ENCODE results near the gene HIVEP2.

DNA sequence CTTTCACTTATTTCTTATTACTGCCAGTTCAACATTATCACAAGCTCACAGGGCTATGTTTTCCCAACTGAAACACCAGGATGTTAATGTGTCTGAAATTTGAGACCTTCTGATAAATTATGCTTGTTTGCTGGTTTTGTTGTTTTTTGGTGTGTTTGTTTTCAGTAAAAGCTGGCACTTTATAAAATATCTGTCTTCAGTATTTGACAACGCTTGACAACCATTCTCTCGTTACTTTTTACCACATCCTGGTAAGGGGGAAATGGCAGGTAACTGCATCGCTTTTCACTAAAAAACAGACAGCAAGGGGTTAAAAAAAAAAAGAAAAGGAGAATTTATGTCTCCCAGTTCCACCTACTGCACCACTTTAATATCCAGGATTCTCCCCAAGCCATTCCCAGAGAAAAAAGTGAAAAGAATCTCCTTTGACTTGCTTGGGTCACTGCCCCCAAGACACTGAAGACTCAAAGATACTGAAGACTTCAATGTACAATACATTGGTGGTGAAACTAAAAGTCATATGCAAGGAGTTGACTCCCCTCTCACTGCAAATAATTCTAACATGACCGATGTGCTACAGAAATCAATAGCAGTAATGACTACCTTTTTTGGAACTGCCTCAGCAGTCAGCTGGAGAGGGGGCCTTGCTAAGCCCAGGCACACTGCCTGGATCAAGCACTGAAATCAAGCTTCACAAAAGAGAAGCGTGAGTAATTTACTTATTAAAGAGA is 88.9 kb downstream of the HIVEP2 start:
- TF ChIP-seq EZH2phosphoT487 (IDR thresholded peaks at IDR 0.05; ENCODE audit: borderline replicate concordance, low read length) (no peak), EZH2 (IDR thresholded peaks at IDR 0.05; ENCODE audit: low read length, unreplicated experiment) (no peak)
- TF ChIP-seq, protein P1, sequence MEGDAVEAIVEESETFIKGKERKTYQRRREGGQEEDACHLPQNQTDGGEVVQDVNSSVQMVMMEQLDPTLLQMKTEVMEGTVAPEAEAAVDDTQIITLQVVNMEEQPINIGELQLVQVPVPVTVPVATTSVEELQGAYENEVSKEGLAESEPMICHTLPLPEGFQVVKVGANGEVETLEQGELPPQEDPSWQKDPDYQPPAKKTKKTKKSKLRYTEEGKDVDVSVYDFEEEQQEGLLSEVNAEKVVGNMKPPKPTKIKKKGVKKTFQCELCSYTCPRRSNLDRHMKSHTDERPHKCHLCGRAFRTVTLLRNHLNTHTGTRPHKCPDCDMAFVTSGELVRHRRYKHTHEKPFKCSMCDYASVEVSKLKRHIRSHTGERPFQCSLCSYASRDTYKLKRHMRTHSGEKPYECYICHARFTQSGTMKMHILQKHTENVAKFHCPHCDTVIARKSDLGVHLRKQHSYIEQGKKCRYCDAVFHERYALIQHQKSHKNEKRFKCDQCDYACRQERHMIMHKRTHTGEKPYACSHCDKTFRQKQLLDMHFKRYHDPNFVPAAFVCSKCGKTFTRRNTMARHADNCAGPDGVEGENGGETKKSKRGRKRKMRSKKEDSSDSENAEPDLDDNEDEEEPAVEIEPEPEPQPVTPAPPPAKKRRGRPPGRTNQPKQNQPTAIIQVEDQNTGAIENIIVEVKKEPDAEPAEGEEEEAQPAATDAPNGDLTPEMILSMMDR (conservative IDR thresholded peaks at IDR 0.05; ENCODE audit: low read depth, low read length), result no peak

Data from PC-3 (cell line).